HFFc6 (cell line): Measurements from ENCODE around the gene CTNNBL1. TPM values are rescaled to one million over a fixed set of nuclear protein-coding genes. Genes with fewer than 3 reads are reported as not detected.

ENCODE experiments used
- DNase-seq: peaks from one replicate; pipeline ENCODE4 v3.0.0-alpha.2; 2018
- H3K27ac Mint-ChIP-seq: 2 replicates; pipeline ENCODE4 v1.8.0; 2020; ENCODE audit warnings: mild to moderate bottlenecking, mixed read lengths
- H3K27me3 Mint-ChIP-seq: 2 replicates; pipeline ENCODE4 v1.8.0; 2021; ENCODE audit warnings: mild to moderate bottlenecking, moderate library complexity, mixed read lengths; ENCODE audit not compliant: insufficient read depth
- H3K36me3 Mint-ChIP-seq: 2 replicates; pipeline ENCODE4 v1.8.0; 2021; ENCODE audit warnings: low read depth, mixed read lengths
- H3K4me1 Mint-ChIP-seq: 2 replicates; pipeline ENCODE4 v1.8.0; 2020; ENCODE audit warnings: low read depth, mixed read lengths
- H3K4me3 Mint-ChIP-seq: 2 replicates; pipeline ENCODE4 v1.8.0; 2020; ENCODE audit warnings: mild to moderate bottlenecking, moderate library complexity, mixed read lengths
- H3K9me3 Mint-ChIP-seq: 2 replicates; pipeline ENCODE4 v1.8.0; 2020; ENCODE audit warnings: mild to moderate bottlenecking, mixed read lengths
- total RNA-seq, 6 experiments: library from RNA; stranded (reverse); fragmentation: NEBNext Ultra II Directional; extraction: Animal tissue kit (Norgen Biotek cat#: 25700); gene quantifications; 2 replicates in 1 of 6; 3 replicates in 5 of 6; pipeline ENCODE4 v1.2.3, GENCODE V29; 2021
- TF ChIP-seq, protein P1 (sequence below): fragments of 200-600 bp; sonication (generic); IDR thresholded peaks from 2 replicates; pipeline ENCODE4 v1.5.0; 2021; ENCODE audit warnings: antibody characterized with exemption, mild to moderate bottlenecking

CTNNBL1 gene
- total RNA-seq, 6 experiments from 2014 or later = 49.7 to 62.4 (median 59.5) TPM

DNA sequence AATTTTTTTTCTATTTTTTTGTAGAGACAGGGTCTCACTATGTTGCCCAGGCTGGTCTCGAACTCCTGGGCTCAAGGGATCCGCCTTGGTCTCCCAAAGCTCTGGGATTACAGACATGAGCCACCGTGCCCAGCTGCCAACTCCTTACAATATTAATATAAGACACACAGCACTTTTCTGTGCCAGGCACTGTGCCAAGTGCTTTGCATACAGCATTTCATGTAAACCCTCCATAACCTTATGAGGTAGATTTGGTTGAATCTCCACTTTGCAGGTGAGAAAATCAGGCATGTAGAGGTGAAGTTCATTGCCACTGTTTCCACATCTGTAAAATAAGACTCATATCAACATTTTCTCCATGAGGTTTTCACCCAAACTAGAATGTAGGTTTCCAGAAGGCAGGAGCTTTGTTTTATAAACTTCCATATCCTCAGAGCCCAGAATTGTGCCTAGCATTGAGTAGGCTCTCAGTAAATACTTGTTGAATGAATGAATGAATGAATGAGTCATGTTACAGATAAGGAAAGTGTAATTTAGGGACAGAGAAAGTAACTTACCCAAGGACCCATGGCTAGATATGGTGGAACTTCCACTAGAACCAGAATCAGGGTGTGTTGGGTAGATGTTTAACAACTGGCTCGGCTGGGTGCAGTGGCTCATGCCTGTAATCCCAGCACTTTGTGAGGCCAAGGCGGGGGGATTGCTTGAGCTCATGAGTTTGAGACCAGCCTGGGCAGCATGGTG lies 3.0 kb upstream of the CTNNBL1 start:
- Mint-ChIP-seq H3K27ac (no peak overlapping the region), H3K4me3 (no peak overlapping the region), H3K27me3 (peaks cover 17% of the 10 kb centered on the region), H3K4me1 (peaks cover 26% of the 10 kb centered on the region), H3K9me3 (no peaks in the 10 kb centered on the region), H3K36me3 (peaks cover 5% of the 10 kb centered on the region; the same call in 1 of the 2 replicates)
- TF ChIP-seq, protein P1, sequence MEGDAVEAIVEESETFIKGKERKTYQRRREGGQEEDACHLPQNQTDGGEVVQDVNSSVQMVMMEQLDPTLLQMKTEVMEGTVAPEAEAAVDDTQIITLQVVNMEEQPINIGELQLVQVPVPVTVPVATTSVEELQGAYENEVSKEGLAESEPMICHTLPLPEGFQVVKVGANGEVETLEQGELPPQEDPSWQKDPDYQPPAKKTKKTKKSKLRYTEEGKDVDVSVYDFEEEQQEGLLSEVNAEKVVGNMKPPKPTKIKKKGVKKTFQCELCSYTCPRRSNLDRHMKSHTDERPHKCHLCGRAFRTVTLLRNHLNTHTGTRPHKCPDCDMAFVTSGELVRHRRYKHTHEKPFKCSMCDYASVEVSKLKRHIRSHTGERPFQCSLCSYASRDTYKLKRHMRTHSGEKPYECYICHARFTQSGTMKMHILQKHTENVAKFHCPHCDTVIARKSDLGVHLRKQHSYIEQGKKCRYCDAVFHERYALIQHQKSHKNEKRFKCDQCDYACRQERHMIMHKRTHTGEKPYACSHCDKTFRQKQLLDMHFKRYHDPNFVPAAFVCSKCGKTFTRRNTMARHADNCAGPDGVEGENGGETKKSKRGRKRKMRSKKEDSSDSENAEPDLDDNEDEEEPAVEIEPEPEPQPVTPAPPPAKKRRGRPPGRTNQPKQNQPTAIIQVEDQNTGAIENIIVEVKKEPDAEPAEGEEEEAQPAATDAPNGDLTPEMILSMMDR = no peak
- no peak for DNase-seq

DNA sequence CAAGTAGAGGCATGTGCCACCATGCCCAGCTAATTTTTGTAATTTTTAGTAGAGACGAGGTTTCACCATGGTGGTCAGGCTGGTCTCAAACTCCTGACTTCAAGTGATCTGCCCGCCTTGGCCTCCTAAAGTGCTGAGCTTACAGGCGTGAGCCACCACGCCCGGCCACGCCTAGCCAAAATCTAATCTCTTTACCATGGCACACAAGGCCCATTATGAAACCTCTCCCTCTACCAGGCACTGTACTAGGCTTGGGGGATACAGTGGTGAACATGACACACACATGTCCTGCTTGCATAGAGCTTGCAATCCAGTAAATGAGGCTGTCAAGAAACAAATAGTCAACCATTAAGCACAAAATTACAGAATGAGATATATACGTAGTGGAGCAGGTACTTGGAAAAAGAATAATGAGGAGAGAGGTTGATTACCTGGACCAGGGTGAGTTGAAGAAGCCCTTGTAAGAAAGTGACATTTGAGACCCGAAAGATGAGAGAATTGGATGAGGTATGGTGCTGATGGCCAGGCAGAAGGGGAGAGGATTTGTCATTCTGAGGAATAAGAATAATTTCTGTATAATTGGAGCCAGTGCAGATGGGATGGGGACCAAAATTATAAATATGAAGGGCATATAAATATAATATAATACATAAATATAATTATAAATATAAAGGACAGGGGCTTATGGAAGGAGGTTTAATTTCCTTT lies 1.2 kb upstream of the CTNNBL1 start:
- Mint-ChIP-seq H3K4me3 (peak overlapping the region; percentile 98; the same call in 1 of the 2 replicates), H3K4me1 (peaks cover 29% of the 10 kb centered on the region), H3K27ac (no peak overlapping the region), H3K9me3 (no peaks in the 10 kb centered on the region), H3K27me3 (peaks cover 9% of the 10 kb centered on the region; the same call in 1 of the 2 replicates), H3K36me3 (peaks cover 5% of the 10 kb centered on the region; the same call in 1 of the 2 replicates)
- TF ChIP-seq, protein P1 = no peak
- DNase-seq = no peak

DNA sequence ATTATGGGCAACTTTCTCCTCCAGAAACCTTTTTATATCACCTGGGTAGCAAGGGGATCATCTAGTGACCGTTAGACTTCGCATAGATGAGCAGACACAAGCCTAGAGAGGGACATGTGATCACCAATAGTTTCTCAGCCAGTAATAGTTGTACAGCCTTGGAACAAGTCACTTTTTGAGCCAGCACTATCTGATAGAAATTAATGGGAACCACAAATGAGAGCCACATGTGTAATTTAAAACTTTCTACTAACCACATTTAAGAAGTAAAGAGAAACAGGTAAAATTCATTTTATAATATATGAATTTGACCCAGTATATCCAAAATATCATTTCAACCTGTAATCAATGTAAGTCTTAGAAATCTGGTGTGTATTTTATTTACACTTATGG lies 592 bp upstream of the CTNNBL1 start:
- peaks cover 5% of the 10 kb centered on the region; the same call in 1 of the 2 replicates for H3K27me3 Mint-ChIP-seq
- TF ChIP-seq, protein P1 = no peak
- H3K9me3 Mint-ChIP-seq = no peaks in the 10 kb centered on the region
- H3K36me3 Mint-ChIP-seq = peaks cover 5% of the 10 kb centered on the region; the same call in 1 of the 2 replicates
- peaks cover 24% of the 10 kb centered on the region for H3K4me1 Mint-ChIP-seq
- H3K4me3 Mint-ChIP-seq = peak overlapping the region; percentile 98
- H3K27ac Mint-ChIP-seq = no peak overlapping the region
- DNase-seq = no peak

DNA sequence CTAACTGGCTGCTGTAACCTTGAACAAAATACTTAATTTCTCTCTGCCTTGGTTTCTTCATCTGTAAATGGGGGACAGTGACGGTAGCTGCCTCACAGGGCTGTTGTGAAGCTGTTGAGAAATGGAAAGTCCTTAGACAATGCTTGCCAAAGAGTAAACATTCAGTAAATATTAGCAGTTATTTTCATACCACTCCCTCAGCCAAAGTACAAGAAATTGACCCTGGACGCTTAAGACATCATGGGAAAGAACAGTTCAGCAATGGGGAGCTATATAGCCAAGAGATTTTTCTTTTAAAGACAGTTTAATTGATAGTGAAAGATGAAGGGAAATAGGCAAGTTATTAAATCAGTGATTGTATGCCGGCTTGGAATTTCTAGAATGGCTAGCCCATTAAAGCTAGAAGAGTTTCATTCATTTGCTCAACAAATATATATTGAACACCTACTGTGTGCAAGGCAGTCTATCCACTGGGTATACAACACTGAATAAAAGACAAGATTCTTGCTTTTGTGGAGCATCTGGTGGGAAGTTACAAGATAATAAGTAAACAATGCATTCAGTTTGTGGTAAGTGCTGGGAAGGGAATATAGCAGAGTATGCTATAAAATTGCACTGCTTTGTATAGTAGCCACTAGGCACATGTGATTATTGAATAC lies 2.0 kb downstream of the CTNNBL1 start:
- no peak for DNase-seq
- H3K36me3 Mint-ChIP-seq = peaks cover 5% of the 10 kb centered on the region; the same call in 1 of the 2 replicates
- no peaks in the 10 kb centered on the region for H3K27me3 Mint-ChIP-seq
- TF ChIP-seq, protein P1 = no peak
- no peaks in the 10 kb centered on the region for H3K9me3 Mint-ChIP-seq
- peak overlapping the region; percentile 98; the same call in 1 of the 2 replicates for H3K4me3 Mint-ChIP-seq
- no peak overlapping the region for H3K27ac Mint-ChIP-seq
- H3K4me1 Mint-ChIP-seq = peaks cover 24% of the 10 kb centered on the region

DNA sequence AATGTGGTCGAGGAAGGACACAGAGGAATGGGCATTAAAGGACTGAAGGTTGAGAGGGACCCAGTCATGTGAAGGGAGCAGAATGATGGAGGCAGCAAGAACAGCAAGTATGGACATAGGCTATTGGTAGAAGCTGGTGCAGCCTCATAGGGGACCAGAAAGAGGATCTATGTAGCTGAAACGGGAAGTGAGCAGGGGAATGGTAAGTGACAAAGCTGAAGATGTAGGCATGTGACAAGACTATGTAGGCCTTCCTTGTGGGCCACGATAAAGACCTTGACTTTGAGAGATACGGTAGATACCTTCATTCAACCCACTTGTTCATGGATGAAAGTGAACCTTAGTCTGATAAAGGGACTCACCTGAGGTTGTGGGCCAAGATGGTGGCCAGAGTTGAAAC lies 3.5 kb downstream of the CTNNBL1 start:
- Mint-ChIP-seq H3K4me3 (no peak overlapping the region), H3K27ac (no peak overlapping the region), H3K27me3 (no peaks in the 10 kb centered on the region), H3K4me1 (peaks cover 24% of the 10 kb centered on the region), H3K36me3 (peaks cover 5% of the 10 kb centered on the region; the same call in 1 of the 2 replicates), H3K9me3 (no peaks in the 10 kb centered on the region)
- TF ChIP-seq, protein P1 = no peak
- DNase-seq = no peak
